Measurements from ENCODE around the gene CFAP58.

The CFAP58 gene

DNA sequence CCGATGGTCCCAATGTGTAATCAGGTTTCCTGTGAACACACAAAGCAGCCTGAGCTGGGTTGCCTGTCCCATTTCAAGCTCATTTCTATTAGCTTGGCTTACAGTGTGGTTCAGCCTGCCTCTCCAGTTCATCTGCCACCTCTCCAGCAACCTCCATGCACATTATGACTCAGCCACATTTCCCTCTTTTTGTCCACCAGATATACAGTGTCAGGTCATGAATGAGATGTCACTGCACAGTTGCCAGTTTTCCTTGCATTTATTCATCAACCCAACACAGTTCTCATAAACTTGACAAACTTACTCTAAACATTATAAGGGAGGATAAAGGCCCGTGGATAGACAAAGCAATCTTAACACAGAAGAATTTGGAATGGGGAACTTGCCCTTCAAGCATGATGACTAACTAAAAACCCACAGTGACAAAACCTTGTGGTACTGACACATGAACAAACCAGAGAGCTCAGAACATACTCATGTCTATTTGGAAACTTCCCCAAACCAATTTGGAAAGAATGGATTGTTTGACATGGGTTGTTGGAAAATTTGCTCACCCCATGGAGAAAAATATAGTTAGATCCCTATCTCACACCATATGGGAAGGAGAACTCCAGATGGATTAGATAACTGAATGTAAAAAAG is 2.5 kb upstream of the CFAP58 start:
- Histone ChIP-seq H3K4me1 (ENCODE audit: insufficient read depth, low read length) (peaks cover 8% of the 10 kb centered on the region), H3K9me3 (ENCODE audit: insufficient read depth, low read depth, low read length) (no peaks in the 10 kb centered on the region), H3K27ac (ENCODE audit: low read length) (no peak overlapping the region), H3K4me3 (ENCODE audit: low read length) (no peak overlapping the region), H3K36me3 (ENCODE audit: insufficient read depth, low read depth, low read length) (no peaks in the 10 kb centered on the region), H3K9ac (ENCODE audit: low read depth, low read length) (no peak overlapping the region), H3K27me3 (ENCODE audit: insufficient read depth, low read length) (peaks cover 24% of the 10 kb centered on the region)

DNA sequence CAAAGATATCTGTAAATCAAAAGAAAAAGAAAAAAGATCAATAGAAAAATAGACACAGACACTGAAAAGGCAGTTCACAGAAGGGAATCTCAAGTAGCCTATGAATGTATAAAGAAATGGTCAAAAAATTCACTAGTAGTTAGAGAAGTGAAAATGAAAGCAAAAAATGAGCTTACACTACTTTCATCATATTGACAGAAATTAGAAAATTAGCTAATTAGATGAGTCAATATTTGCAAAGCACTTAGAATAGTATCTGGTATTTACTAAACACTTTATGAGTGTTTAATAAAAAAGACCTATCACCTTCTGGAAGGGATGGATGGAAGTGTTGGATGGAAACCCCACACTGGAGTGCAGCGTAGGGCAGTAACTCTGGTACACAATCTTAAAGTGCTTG is 1.7 kb upstream of the CFAP58 start:
- Histone ChIP-seq H3K27me3 (ENCODE audit: insufficient read depth, low read length) (peaks cover 24% of the 10 kb centered on the region), H3K36me3 (ENCODE audit: insufficient read depth, low read depth, low read length) (no peaks in the 10 kb centered on the region), H3K27ac (ENCODE audit: low read length) (no peak overlapping the region), H3K4me3 (ENCODE audit: low read length) (no peak overlapping the region), H3K4me1 (ENCODE audit: insufficient read depth, low read length) (peaks cover 8% of the 10 kb centered on the region), H3K9me3 (ENCODE audit: insufficient read depth, low read depth, low read length) (no peaks in the 10 kb centered on the region), H3K9ac (ENCODE audit: low read depth, low read length) (no peak overlapping the region)

DNA sequence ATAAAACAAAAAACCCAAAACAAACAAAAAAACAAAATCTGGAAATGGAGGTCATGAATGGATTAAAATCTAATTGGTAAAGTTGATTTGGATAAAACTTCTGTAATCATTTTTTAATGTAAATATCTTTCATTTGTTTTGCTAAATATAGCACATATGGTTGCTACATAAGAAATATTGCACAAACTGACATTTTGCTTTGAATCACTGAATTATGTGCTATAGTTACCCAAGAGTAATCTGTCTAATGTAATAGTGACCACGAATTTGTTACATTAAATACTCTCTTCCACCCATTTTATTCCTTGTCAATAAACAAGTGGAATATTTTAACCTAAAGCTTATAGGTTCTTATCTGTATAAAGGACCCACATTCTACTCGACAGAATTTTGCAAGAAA is 6.2 kb downstream of the CFAP58 start:
- H3K27me3 ChIP-seq (ENCODE audit: insufficient read depth, low read length) = peaks cover 6% of the 10 kb centered on the region
- no peaks in the 10 kb centered on the region for H3K4me1 ChIP-seq (ENCODE audit: insufficient read depth, low read length)
- no peak overlapping the region for H3K27ac ChIP-seq (ENCODE audit: low read length)
- H3K36me3 ChIP-seq (ENCODE audit: insufficient read depth, low read depth, low read length) = no peaks in the 10 kb centered on the region
- H3K9ac ChIP-seq (ENCODE audit: low read depth, low read length) = no peak overlapping the region
- H3K9me3 ChIP-seq (ENCODE audit: insufficient read depth, low read depth, low read length) = no peaks in the 10 kb centered on the region; the same call in 1 of the 2 replicates
- no peak overlapping the region for H3K4me3 ChIP-seq (ENCODE audit: low read length)

DNA sequence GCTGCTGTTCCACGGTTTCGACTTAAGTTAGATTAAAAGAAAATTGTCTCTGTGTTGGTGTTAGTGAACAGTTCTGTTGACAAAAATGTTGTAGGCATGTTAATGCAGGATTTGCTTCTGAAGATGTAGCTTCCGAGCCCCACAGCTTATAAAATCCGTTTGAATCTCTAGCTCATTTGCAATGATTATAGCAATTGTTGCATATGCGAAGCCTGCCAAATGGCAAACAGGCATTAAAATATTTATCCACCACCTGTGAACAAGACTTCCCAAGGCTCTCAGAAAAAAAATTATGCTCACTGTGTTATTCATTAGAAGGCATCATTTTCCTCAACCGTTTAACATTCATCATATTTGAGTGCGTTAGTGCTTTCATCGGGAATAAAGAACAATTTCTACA is 14.3 kb downstream of the CFAP58 start:
- peaks cover 10% of the 10 kb centered on the region; the same call in 1 of the 2 replicates for H3K4me1 ChIP-seq (ENCODE audit: insufficient read depth, low read length)
- H3K27ac ChIP-seq (ENCODE audit: low read length) = no peak overlapping the region
- H3K36me3 ChIP-seq (ENCODE audit: insufficient read depth, low read depth, low read length) = no peaks in the 10 kb centered on the region; the same call in 1 of the 2 replicates
- no peaks in the 10 kb centered on the region for H3K27me3 ChIP-seq (ENCODE audit: insufficient read depth, low read length)
- H3K9ac ChIP-seq (ENCODE audit: low read depth, low read length) = no peak overlapping the region
- peaks cover 9% of the 10 kb centered on the region; the same call in 1 of the 2 replicates for H3K9me3 ChIP-seq (ENCODE audit: insufficient read depth, low read depth, low read length)
- no peak overlapping the region for H3K4me3 ChIP-seq (ENCODE audit: low read length)

DNA sequence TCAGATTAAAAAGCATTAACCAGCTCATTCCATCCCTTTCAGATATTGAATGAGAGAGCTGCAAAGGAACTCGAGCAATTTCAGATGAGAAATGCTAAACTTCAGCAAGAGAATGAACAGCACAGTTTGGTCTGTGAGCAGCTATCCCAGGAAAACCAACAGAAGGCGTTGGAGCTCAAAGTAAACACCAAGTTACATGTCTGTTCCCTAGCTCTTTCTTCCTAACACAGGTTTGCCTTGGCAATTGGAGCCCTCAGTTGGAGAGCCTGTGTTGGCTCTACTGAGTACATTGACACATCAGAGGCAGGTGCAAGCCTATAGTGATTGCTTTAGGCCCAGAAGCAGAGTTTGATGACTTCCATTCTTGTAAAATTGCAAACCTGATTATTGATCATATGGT is 14.7 kb downstream of the CFAP58 start:
- Histone ChIP-seq H3K9ac (ENCODE audit: low read depth, low read length) (no peak overlapping the region), H3K36me3 (ENCODE audit: insufficient read depth, low read depth, low read length) (no peaks in the 10 kb centered on the region; the same call in 1 of the 2 replicates), H3K4me3 (ENCODE audit: low read length) (no peak overlapping the region), H3K9me3 (ENCODE audit: insufficient read depth, low read depth, low read length) (peaks cover 9% of the 10 kb centered on the region; the same call in 1 of the 2 replicates), H3K27ac (ENCODE audit: low read length) (no peak overlapping the region), H3K4me1 (ENCODE audit: insufficient read depth, low read length) (peaks cover 10% of the 10 kb centered on the region; the same call in 1 of the 2 replicates), H3K27me3 (ENCODE audit: insufficient read depth, low read length) (no peaks in the 10 kb centered on the region)

- Histone ChIP-seq H3K9me3 (ENCODE audit: insufficient read depth, low read depth, low read length) (peaks cover 9% of the 10 kb centered on the region; the same call in 1 of the 2 replicates), H3K9ac (ENCODE audit: low read depth, low read length) (no peak overlapping the region), H3K36me3 (ENCODE audit: insufficient read depth, low read depth, low read length) (no peaks in the 10 kb centered on the region; the same call in 1 of the 2 replicates), H3K4me3 (ENCODE audit: low read length) (no peak overlapping the region), H3K27ac (ENCODE audit: low read length) (no peak overlapping the region), H3K4me1 (ENCODE audit: insufficient read depth, low read length) (peaks cover 13% of the 10 kb centered on the region; the same call in 1 of the 2 replicates), H3K27me3 (ENCODE audit: insufficient read depth, low read length) (no peaks in the 10 kb centered on the region)
Measured at GRCh38 chr10:104371753-104372152, 18.1 kb downstream of the CFAP58 start.

DNA sequence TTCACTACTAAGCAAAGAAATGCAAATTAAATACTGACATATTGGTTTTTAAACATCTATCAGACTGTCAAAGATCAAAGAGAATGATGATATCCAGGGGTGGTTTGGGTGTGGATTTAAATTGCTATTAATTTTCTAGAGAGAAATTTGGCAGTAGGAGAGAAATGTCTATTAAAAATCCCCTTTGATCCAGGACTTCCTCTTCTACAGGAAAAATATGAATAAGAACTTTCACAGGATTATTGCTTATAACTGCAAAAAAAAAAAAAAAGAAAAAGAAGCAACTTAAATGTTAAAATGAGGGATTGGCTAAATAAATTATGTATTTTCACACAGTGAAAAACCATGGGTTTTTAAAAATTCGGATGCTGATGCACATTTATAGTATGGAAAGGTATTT is 21.0 kb downstream of the CFAP58 start:
- Histone ChIP-seq H3K9me3 (ENCODE audit: insufficient read depth, low read depth, low read length) (peaks cover 9% of the 10 kb centered on the region; the same call in 1 of the 2 replicates), H3K36me3 (ENCODE audit: insufficient read depth, low read depth, low read length) (no peaks in the 10 kb centered on the region; the same call in 1 of the 2 replicates), H3K27ac (ENCODE audit: low read length) (no peak overlapping the region), H3K27me3 (ENCODE audit: insufficient read depth, low read length) (no peaks in the 10 kb centered on the region), H3K4me1 (ENCODE audit: insufficient read depth, low read length) (peaks cover 12% of the 10 kb centered on the region; the same call in 1 of the 2 replicates), H3K9ac (ENCODE audit: low read depth, low read length) (no peak overlapping the region), H3K4me3 (ENCODE audit: low read length) (no peak overlapping the region)

DNA sequence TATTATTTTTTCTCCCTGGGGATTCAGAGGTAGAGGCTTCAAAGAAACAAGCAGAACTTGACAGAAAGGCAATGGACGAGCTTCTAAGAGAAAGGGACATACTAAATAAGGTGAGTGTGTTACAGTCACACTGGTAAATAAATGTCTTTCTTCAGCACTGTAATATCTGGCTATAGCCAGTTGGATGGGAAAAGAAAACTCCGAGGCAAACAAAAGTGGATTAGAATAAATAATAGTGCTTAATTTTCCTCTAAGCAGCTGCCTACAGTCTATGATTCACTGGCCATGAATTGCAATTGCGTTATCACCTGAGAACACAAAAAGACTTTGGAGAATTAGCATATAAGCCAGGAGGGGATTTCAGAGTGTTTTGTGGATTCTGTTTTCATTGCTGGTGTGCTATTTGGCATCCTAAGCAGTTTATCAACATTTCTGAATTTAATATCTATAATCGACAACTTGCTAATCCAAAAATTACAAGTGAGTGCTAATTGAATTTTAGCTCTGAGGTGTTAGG is 23.2 kb downstream of the CFAP58 start:
- H3K9ac ChIP-seq (ENCODE audit: low read depth, low read length) = no peak overlapping the region
- H3K4me1 ChIP-seq (ENCODE audit: insufficient read depth, low read length) = peaks cover 12% of the 10 kb centered on the region; the same call in 1 of the 2 replicates
- no peaks in the 10 kb centered on the region for H3K36me3 ChIP-seq (ENCODE audit: insufficient read depth, low read depth, low read length)
- peaks cover under 1% of the 10 kb centered on the region; the same call in 1 of the 2 replicates for H3K9me3 ChIP-seq (ENCODE audit: insufficient read depth, low read depth, low read length)
- no peak overlapping the region for H3K4me3 ChIP-seq (ENCODE audit: low read length)
- H3K27ac ChIP-seq (ENCODE audit: low read length) = no peak overlapping the region
- H3K27me3 ChIP-seq (ENCODE audit: insufficient read depth, low read length) = no peaks in the 10 kb centered on the region

DNA sequence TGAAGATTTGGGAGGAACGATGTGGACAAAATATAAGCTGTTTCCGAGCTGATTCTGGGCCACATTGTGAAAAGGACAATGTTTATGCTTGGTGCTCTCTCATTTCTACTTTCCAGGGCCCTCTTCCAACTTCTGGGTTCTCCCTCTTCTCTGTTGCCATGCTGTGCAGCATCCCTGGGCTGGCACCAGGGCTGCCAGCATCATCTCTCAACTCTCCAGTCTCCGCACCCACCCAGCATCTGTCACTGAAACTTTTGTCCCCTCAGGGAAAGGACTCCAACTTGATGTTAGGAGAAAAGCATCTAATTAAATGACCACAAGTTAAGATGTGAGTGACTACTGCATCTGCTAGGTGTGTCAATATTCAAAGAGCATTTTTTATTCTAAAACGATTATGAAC is 26.7 kb downstream of the CFAP58 start:
- Histone ChIP-seq H3K9ac (ENCODE audit: low read depth, low read length) (no peak overlapping the region), H3K36me3 (ENCODE audit: insufficient read depth, low read depth, low read length) (no peaks in the 10 kb centered on the region), H3K9me3 (ENCODE audit: insufficient read depth, low read depth, low read length) (no peaks in the 10 kb centered on the region), H3K27ac (ENCODE audit: low read length) (no peak overlapping the region), H3K4me3 (ENCODE audit: low read length) (no peak overlapping the region), H3K4me1 (ENCODE audit: insufficient read depth, low read length) (peaks cover 12% of the 10 kb centered on the region; the same call in 1 of the 2 replicates), H3K27me3 (ENCODE audit: insufficient read depth, low read length) (no peaks in the 10 kb centered on the region)

DNA sequence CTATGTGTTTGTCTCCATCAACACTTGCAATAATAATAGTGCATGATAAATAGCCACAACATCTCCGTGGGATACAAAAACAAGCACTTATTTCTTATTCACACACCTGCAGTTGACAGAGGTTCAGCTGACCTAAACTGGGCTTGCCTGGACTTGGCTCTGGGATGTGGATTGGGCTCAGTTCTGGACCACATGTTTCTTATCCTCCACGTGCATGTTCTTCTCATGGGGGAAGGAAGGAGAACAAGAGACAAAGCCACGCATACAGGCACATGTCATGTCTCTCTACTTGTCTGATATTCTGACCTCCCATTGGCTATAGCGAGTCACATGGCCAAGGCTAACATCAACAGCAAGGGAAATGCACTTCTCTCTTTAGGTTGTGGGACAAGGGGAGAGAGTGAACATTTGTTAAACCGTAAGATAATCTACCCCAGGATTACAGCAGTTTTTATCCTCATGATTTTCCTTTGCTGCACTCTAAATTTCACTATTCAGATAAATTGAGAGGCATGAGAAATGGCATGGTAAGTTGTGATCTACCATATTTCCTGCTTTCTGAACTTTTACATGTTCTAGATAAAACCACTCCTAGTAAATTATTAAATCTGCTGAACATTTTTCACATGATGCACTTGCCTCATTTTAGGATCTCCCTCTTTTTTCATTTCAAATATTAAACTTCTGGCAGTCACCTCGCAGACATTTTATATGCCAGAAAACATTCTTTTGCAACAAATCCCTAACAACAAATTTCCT is 33.7 kb downstream of the CFAP58 start:
- H3K27ac ChIP-seq (ENCODE audit: low read length) = no peak overlapping the region
- H3K9me3 ChIP-seq (ENCODE audit: insufficient read depth, low read depth, low read length) = no peaks in the 10 kb centered on the region
- no peaks in the 10 kb centered on the region for H3K36me3 ChIP-seq (ENCODE audit: insufficient read depth, low read depth, low read length)
- peaks cover 8% of the 10 kb centered on the region for H3K4me1 ChIP-seq (ENCODE audit: insufficient read depth, low read length)
- H3K27me3 ChIP-seq (ENCODE audit: insufficient read depth, low read length) = no peaks in the 10 kb centered on the region
- no peak overlapping the region for H3K9ac ChIP-seq (ENCODE audit: low read depth, low read length)
- no peak overlapping the region for H3K4me3 ChIP-seq (ENCODE audit: low read length)

DNA sequence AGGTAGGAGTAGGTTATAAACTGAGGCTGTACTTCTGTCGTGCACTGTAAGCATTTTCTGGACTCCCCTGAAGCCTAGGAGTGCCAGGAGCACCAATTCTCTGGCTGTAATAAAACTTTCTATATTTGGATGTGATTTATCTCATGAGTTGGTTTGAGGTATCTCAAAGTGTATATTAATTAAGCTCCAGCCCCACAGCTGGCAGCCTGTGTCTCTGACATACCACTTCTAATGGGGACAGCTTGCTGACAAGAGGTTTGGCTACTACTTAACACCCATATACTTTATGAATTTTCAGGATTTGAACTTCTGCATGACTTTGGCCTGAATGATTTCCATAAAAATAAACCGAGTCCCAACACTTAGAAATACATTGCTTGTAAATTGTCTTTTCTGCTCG is 35.2 kb downstream of the CFAP58 start:
- Histone ChIP-seq H3K9ac (ENCODE audit: low read depth, low read length) (no peak overlapping the region), H3K9me3 (ENCODE audit: insufficient read depth, low read depth, low read length) (no peaks in the 10 kb centered on the region), H3K27ac (ENCODE audit: low read length) (no peak overlapping the region), H3K4me1 (ENCODE audit: insufficient read depth, low read length) (peaks cover 8% of the 10 kb centered on the region), H3K36me3 (ENCODE audit: insufficient read depth, low read depth, low read length) (no peaks in the 10 kb centered on the region), H3K4me3 (ENCODE audit: low read length) (no peak overlapping the region), H3K27me3 (ENCODE audit: insufficient read depth, low read length) (no peaks in the 10 kb centered on the region)

Measured in iPS-20b (cell line).